Mesenchymal stem cell (in vitro differentiated cells and primary cell): ENCODE measurements around the gene SKAP2.

Experiments used
- DNase-seq: peaks from one replicate; pipeline ENCODE4 v3.0.0-alpha.2; 2013
- H2AFZ ChIP-seq: one replicate; pipeline ENCODE4 v1.6.1; 2013; ENCODE audit warnings: low read depth, mild to moderate bottlenecking, control low read depth, inconsistent platforms, low read length, moderate library complexity
- H2AK5ac ChIP-seq: 2 replicates; pipeline ENCODE4 v1.6.1; 2013; ENCODE audit warnings: low read length, moderate library complexity, mild to moderate bottlenecking, inconsistent platforms; ENCODE audit not compliant: severe bottlenecking
- H2BK120ac ChIP-seq: one replicate; pipeline ENCODE4 v1.6.1; 2013; ENCODE audit warnings: low read depth, mild to moderate bottlenecking, inconsistent platforms, low read length, moderate library complexity
- H2BK12ac ChIP-seq, 2 experiments: one replicate each; pipeline ENCODE4 v1.6.1; 2013; ENCODE audit warnings: inconsistent platforms in 2 of 2, low read length in 2 of 2, mild to moderate bottlenecking in 2 of 2, moderate library complexity in 2 of 2, control low read depth in 1 of 2
- H2BK15ac ChIP-seq: one replicate; pipeline ENCODE4 v1.6.1; 2013; ENCODE audit warnings: mild to moderate bottlenecking, low read depth, inconsistent platforms; ENCODE audit not compliant: poor library complexity, severe bottlenecking
- H2BK5ac ChIP-seq: 2 replicates; pipeline ENCODE4 v1.6.1; 2013; ENCODE audit warnings: low read depth, mild to moderate bottlenecking, low read length, control low read depth, inconsistent platforms; ENCODE audit not compliant: poor library complexity, severe bottlenecking
- H3K14ac ChIP-seq, 2 experiments: one replicate each; pipeline ENCODE4 v1.6.1; 2013; ENCODE audit warnings: inconsistent platforms in 2 of 2, low read length in 2 of 2, control low read depth in 1 of 2, mild to moderate bottlenecking in 1 of 2, moderate library complexity in 1 of 2
- H3K18ac ChIP-seq, 2 experiments: one replicate each; pipeline ENCODE4 v1.6.1; 2013; ENCODE audit warnings: inconsistent platforms in 2 of 2, low read length in 2 of 2, control low read depth in 1 of 2, low read depth in 1 of 2, mild to moderate bottlenecking in 1 of 2
- H3K23ac ChIP-seq, 2 experiments: one replicate each; pipeline ENCODE4 v1.6.1; 2013; ENCODE audit warnings: inconsistent platforms in 2 of 2, low read length in 2 of 2, mild to moderate bottlenecking in 2 of 2, moderate library complexity in 2 of 2, control low read depth in 1 of 2
- H3K27ac ChIP-seq: 2 replicates; pipeline ENCODE4 v1.5.1; 2013; ENCODE audit warnings: mild to moderate bottlenecking, moderate library complexity, low read length, control low read depth, inconsistent platforms; ENCODE audit not compliant: poor library complexity, severe bottlenecking
- H3K27me3 ChIP-seq, 2 experiments: 2 replicates each; pipeline versions ENCODE4 v1.6.1 to v1.7.0; 2013; ENCODE audit warnings: low read length in 2 of 2, mild to moderate bottlenecking in 2 of 2, moderate library complexity in 2 of 2, control low read depth in 1 of 2, inconsistent platforms in 1 of 2; ENCODE audit not compliant: control insufficient read depth in 1 of 2, insufficient read depth in 1 of 2
- H3K36me3 ChIP-seq, 2 experiments: 2 replicates each; pipeline versions ENCODE4 v1.6.1 to v1.7.0; 2013; ENCODE audit warnings: low read length in 2 of 2, control low read depth in 1 of 2, inconsistent platforms in 1 of 2, low read depth in 1 of 2, mild to moderate bottlenecking in 1 of 2; ENCODE audit not compliant: insufficient read depth in 2 of 2, control insufficient read depth in 1 of 2
- H3K4ac ChIP-seq, 2 experiments: one replicate each; pipeline ENCODE4 v1.6.1; 2013; ENCODE audit warnings: inconsistent platforms in 2 of 2, low read length in 2 of 2, mild to moderate bottlenecking in 2 of 2, moderate library complexity in 2 of 2, control low read depth in 1 of 2, low read depth in 1 of 2
- H3K4me1 ChIP-seq: 2 replicates; pipeline ENCODE4 v1.6.1; 2013; ENCODE audit warnings: low read depth, low read length, control low read depth; ENCODE audit not compliant: control insufficient read depth, insufficient read depth
- H3K4me2 ChIP-seq: 2 replicates; pipeline ENCODE4 v1.6.1; 2013; ENCODE audit warnings: low read length, mild to moderate bottlenecking, inconsistent platforms; ENCODE audit not compliant: poor library complexity, severe bottlenecking
- H3K4me3 ChIP-seq, 2 experiments: 2 replicates each; pipeline versions ENCODE4 v1.5.1 to v1.7.0; 2013; ENCODE audit warnings: low read length in 2 of 2, mild to moderate bottlenecking in 2 of 2, control low read depth in 1 of 2, low read depth in 1 of 2; ENCODE audit not compliant: insufficient read depth in 1 of 2
- H3K79me1 ChIP-seq: replicated peaks from 2 replicates; pipeline ENCODE4 v1.6.1; 2013; ENCODE audit warnings: mild to moderate bottlenecking, control low read depth, low read length, inconsistent platforms; ENCODE audit not compliant: poor library complexity, severe bottlenecking
- H3K9ac ChIP-seq: 2 replicates; pipeline ENCODE4 v1.7.0; 2013; ENCODE audit warnings: mild to moderate bottlenecking, low read length, moderate library complexity
- H3K9me3 ChIP-seq: 2 replicates; pipeline ENCODE4 v1.7.0; 2013; ENCODE audit warnings: mild to moderate bottlenecking, low read length; ENCODE audit not compliant: control insufficient read depth
- H4K8ac ChIP-seq: one replicate; pipeline ENCODE4 v1.6.1; 2013; ENCODE audit warnings: inconsistent platforms, mild to moderate bottlenecking, low read length, moderate library complexity
- H4K91ac ChIP-seq: one replicate; pipeline ENCODE4 v1.6.1; 2013; ENCODE audit warnings: mild to moderate bottlenecking, low read length, inconsistent platforms
- WGBS: methylation state at CpG from one replicate; pipeline ENCODE4 v1.1.7; 2013; ENCODE audit warnings: mixed read lengths; 5-methylcytosine and 5-hydroxymethylcytosine counted together

Gene SKAP2

DNA sequence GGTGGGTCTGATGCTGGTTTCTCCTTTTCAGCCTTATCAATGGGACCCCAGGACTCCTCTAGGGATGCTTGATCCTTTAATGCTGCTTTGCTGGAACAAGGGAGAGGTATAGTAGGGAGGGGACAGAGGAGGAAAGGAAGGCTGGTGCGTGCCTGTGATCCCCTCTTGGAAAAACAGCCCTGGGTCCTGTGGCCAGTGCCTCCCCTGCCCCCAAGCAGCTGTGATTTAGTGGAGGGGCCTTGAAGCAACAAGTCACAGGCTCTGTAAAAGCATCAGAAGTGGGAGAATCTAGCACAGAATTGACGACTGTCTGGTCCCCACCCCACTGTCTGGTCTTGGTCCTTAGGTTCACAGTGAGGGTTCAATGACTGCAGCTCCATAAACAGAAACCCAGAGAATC, 237.7 kb downstream of the SKAP2 start:
- Histone ChIP-seq H4K8ac (no peak overlapping the region), H2AFZ (no peak overlapping the region), H3K79me1 (no peaks in the 10 kb centered on the region), H3K27me3 (peaks cover 14 to 59% of the 10 kb centered on the region in 2 experiments), H2AK5ac (no peak overlapping the region), H3K9me3 (no peaks in the 10 kb centered on the region), H4K91ac (no peak overlapping the region), H3K27ac (no peak overlapping the region), H3K14ac (no peak overlapping the region), H2BK5ac (no peak overlapping the region), H2BK120ac (no peak overlapping the region), H3K36me3 (no peaks in the 10 kb centered on the region), H3K23ac (no peak overlapping the region), H3K4me3 (no peak overlapping the region), H3K18ac (no peak overlapping the region), H2BK15ac (no peak overlapping the region), H3K4me1 (no peaks in the 10 kb centered on the region), H3K4ac (no peak overlapping the region), H3K9ac (no peak overlapping the region), H3K4me2 (no peak overlapping the region), H2BK12ac (no peak overlapping the region)
- no peak for DNase-seq
- WGBS, result 71% methylated on average over 2 of the region's 2 CpGs

DNA sequence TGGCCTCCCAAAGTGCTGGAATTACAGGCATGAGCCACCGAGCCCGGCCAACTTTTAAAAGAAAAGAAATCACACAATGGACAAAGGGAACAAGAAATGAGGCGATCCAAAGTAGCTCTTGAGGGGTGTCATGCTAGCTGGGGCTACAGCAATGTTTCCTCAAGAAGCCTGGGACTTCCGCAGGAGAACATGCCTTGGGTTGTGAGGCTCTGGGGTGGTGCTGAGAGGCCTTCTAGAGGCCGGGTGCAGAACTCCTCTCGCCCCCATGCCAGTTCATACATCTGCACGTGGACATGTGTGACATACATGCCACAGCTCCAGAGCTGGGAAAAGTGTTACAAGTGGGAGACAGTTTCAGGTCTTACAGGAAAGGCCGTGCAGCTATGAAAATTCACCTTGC, 238.2 kb downstream of the SKAP2 start:
- H2BK5ac ChIP-seq, result no peak overlapping the region
- H2AFZ ChIP-seq, result no peak overlapping the region
- H3K4ac ChIP-seq, result no peak overlapping the region
- H3K27ac ChIP-seq, result no peak overlapping the region
- DNase-seq, result no peak
- no peak overlapping the region for H4K91ac ChIP-seq
- no peak overlapping the region for H3K4me2 ChIP-seq
- no peak overlapping the region for H2BK15ac ChIP-seq
- H3K14ac ChIP-seq, result no peak overlapping the region
- no peak overlapping the region for H3K18ac ChIP-seq
- no peaks in the 10 kb centered on the region for H3K79me1 ChIP-seq
- H3K23ac ChIP-seq, result no peak overlapping the region
- H3K4me3 ChIP-seq, result no peak overlapping the region
- H4K8ac ChIP-seq, result no peak overlapping the region
- peaks cover 14 to 55% of the 10 kb centered on the region in 2 experiments for H3K27me3 ChIP-seq
- no peaks in the 10 kb centered on the region for H3K9me3 ChIP-seq
- no peak overlapping the region for H3K9ac ChIP-seq
- WGBS, result 92% methylated on average over 8 of the region's 8 CpGs
- no peak overlapping the region for H2BK120ac ChIP-seq
- H3K36me3 ChIP-seq, result no peaks in the 10 kb centered on the region
- no peak overlapping the region for H2BK12ac ChIP-seq
- H3K4me1 ChIP-seq, result no peaks in the 10 kb centered on the region
- H2AK5ac ChIP-seq, result no peak overlapping the region

DNA sequence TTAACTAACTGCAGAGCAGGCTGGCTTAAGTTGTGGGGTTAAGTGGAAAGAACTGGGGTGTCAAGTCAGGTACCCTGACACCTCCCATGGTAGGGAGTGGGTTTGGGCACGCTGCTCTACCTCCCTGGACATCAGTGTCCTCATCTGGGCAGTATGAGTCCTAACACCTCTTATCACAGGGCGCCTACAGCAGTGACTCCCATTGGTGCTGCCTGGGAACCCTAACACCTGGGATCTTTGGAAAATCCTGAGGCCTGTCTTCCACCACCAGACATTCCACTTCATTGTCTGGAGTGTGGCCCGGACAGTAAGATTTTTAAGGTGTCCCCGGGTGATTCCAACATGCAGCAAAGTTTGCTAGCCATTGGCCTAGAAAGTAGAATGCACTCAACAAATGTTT, 239.1 kb downstream of the SKAP2 start:
- H2AK5ac ChIP-seq, result no peak overlapping the region
- no peak overlapping the region for H3K23ac ChIP-seq
- H2BK12ac ChIP-seq, result no peak overlapping the region
- no peak overlapping the region for H2AFZ ChIP-seq
- H3K4me2 ChIP-seq, result no peak overlapping the region
- H3K27me3 ChIP-seq, result peaks cover 14 to 52% of the 10 kb centered on the region in 2 experiments
- H3K9ac ChIP-seq, result no peak overlapping the region
- DNase-seq, result no peak
- H2BK15ac ChIP-seq, result no peak overlapping the region
- H3K14ac ChIP-seq, result no peak overlapping the region
- no peaks in the 10 kb centered on the region for H3K9me3 ChIP-seq
- no peaks in the 10 kb centered on the region for H3K79me1 ChIP-seq
- H4K91ac ChIP-seq, result no peak overlapping the region
- H3K27ac ChIP-seq, result no peak overlapping the region
- peaks cover 2% of the 10 kb centered on the region for H3K4me1 ChIP-seq
- no peaks in the 10 kb centered on the region for H3K36me3 ChIP-seq
- H3K4ac ChIP-seq, result no peak overlapping the region
- no peak overlapping the region for H2BK5ac ChIP-seq
- H4K8ac ChIP-seq, result no peak overlapping the region
- H2BK120ac ChIP-seq, result no peak overlapping the region
- no peak overlapping the region for H3K18ac ChIP-seq
- 94% methylated on average over 4 of the region's 4 CpGs for WGBS
- no peak overlapping the region for H3K4me3 ChIP-seq

DNA sequence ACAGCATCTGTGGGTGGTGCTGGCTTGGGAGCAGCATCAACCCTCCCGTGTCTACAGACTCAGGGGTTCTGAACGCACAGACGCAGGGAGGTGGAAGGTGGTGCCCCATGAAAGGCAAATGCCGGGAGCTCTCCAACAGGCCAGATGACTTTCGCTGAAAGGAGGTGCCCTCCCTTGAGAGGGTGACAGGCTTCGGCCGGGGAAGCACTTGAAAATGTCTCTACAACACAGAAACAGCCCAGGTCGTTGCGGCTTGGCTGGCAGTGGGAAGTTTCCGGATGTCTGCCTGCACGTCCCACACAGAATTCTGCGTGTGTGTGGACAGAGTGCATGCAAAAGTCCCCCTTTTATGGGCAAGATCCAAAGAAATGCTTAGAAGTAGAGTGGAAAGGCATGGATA, 239.6 kb downstream of the SKAP2 start:
- H3K23ac ChIP-seq, result no peak overlapping the region
- H2BK5ac ChIP-seq, result no peak overlapping the region
- H2AK5ac ChIP-seq, result no peak overlapping the region
- no peak overlapping the region for H3K14ac ChIP-seq
- no peaks in the 10 kb centered on the region for H3K9me3 ChIP-seq
- no peak overlapping the region for H2BK15ac ChIP-seq
- H3K4me1 ChIP-seq, result peaks cover 2% of the 10 kb centered on the region
- no peak overlapping the region for H3K4me3 ChIP-seq
- H2AFZ ChIP-seq, result no peak overlapping the region
- H4K8ac ChIP-seq, result no peak overlapping the region
- H3K36me3 ChIP-seq, result no peaks in the 10 kb centered on the region
- H2BK120ac ChIP-seq, result no peak overlapping the region
- WGBS, result 75% methylated on average over 12 of the region's 12 CpGs
- no peak overlapping the region for H3K18ac ChIP-seq
- DNase-seq, result no peak
- peaks cover 14 to 52% of the 10 kb centered on the region in 2 experiments for H3K27me3 ChIP-seq
- H3K9ac ChIP-seq, result no peak overlapping the region
- H3K79me1 ChIP-seq, result no peaks in the 10 kb centered on the region
- H3K27ac ChIP-seq, result no peak overlapping the region
- H3K4me2 ChIP-seq, result no peak overlapping the region
- H2BK12ac ChIP-seq, result no peak overlapping the region
- no peak overlapping the region for H4K91ac ChIP-seq
- no peak overlapping the region for H3K4ac ChIP-seq
